ENCODE data around the gene NPAS3. TPM values are rescaled to one million over a fixed set of nuclear protein-coding genes. Genes with fewer than 3 reads are reported as not detected.

NPAS3 gene
- total and polyA plus RNA-seq, 4 donors = 0.07 to 0.09 (median 0.08) TPM; not detected in 1

DNA sequence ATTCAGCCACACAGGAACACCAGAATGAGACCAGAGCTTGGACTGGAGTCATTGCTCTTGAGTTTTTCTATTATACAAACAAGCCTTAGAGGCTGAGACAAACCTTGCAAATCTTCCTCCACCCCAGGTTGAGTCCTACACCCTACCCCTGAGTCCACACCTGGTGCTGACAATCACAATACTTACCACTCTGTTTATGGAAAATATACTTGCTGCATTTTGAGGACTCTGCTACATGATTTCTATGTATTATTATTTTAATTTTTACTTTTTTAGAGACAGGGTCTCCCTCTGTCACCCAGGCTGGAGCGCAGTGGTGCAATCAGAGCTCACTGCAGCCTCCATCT lies 910.7 kb downstream of the NPAS3 start:
- Histone ChIP-seq H3K9me3 (ENCODE audit: control insufficient read depth in 4 of 4, low read length in 3 of 4) (no peaks in the 10 kb centered on the region), H3K4me1 (ENCODE audit: control insufficient read depth in 4 of 4, insufficient read depth in 4 of 4, low read length in 3 of 4) (no peaks in the 10 kb centered on the region), H3K36me3 (ENCODE audit: control insufficient read depth in 4 of 4, insufficient read depth in 3 of 4, low read depth in 1 of 4, low read length in 3 of 4) (no peaks in the 10 kb centered on the region), H3K27me3 (ENCODE audit: control insufficient read depth in 4 of 4, insufficient read depth in 4 of 4, low read length in 3 of 4) (peaks cover 0 to 4% (median 0%) of the 10 kb centered on the region in 4 donors), H3K27ac (ENCODE audit: low read depth in 1 of 2, low read length in 2 of 2) (no peak overlapping the region), H3K4me3 (ENCODE audit: low read depth in 1 of 3, low read length in 3 of 3) (no peak overlapping the region), H3K9ac (ENCODE audit: low read depth in 1 of 2, low read length in 2 of 2) (no peak overlapping the region)
- DNase-seq (ENCODE audit: low spot score) = no peak
- TF ChIP-seq HNF4G (IDR thresholded peaks at IDR 0.05) (no peak), HNF4A (conservative IDR thresholded peaks at IDR 0.05) (no peak), FOXA2 (IDR thresholded peaks at IDR 0.05) (no peak), JUND (IDR thresholded peaks at IDR 0.05) (no peak), SP1 (IDR thresholded peaks at IDR 0.05) (no peak)
- TF ChIP-seq, protein P1, sequence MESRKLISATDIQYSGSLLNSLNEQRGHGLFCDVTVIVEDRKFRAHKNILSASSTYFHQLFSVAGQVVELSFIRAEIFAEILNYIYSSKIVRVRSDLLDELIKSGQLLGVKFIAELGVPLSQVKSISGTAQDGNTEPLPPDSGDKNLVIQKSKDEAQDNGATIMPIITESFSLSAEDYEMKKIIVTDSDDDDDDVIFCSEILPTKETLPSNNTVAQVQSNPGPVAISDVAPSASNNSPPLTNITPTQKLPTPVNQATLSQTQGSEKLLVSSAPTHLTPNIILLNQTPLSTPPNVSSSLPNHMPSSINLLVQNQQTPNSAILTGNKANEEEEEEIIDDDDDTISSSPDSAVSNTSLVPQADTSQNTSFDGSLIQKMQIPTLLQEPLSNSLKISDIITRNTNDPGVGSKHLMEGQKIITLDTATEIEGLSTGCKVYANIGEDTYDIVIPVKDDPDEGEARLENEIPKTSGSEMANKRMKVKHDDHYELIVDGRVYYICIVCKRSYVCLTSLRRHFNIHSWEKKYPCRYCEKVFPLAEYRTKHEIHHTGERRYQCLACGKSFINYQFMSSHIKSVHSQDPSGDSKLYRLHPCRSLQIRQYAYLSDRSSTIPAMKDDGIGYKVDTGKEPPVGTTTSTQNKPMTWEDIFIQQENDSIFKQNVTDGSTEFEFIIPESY (IDR thresholded peaks at IDR 0.05) = no peak
- WGBS = 93% methylated on average over 1 of the region's 1 CpG

DNA sequence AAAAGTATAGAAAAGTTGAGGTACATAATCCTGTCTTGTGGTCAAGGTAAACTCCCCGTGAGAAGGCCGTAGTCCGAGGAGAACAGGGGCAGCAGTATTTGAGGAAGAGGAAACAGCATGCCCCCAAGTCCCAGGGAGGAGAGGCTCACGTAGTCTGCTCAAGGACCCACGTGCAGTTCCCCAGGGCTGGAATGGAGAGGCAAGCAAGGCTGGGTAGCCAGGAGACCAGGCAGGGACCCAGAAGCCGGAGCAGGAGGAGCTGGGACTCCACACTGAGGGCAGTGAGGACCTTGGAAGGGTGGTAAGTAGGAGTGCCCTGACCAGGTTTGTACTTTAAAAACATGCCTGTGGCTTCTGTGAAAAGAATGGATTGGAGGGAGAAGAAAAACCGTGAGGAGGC lies 912.1 kb downstream of the NPAS3 start:
- Histone ChIP-seq H3K9me3 (ENCODE audit: control insufficient read depth in 4 of 4, low read length in 3 of 4) (no peaks in the 10 kb centered on the region), H3K36me3 (ENCODE audit: control insufficient read depth in 4 of 4, insufficient read depth in 3 of 4, low read depth in 1 of 4, low read length in 3 of 4) (no peaks in the 10 kb centered on the region), H3K27me3 (ENCODE audit: control insufficient read depth in 4 of 4, insufficient read depth in 4 of 4, low read length in 3 of 4) (no peaks in the 10 kb centered on the region), H3K4me1 (ENCODE audit: control insufficient read depth in 4 of 4, insufficient read depth in 4 of 4, low read length in 3 of 4) (no peaks in the 10 kb centered on the region), H3K4me3 (ENCODE audit: low read depth in 1 of 3, low read length in 3 of 3) (no peak overlapping the region), H3K27ac (ENCODE audit: low read depth in 1 of 2, low read length in 2 of 2) (no peak overlapping the region), H3K9ac (ENCODE audit: low read depth in 1 of 2, low read length in 2 of 2) (no peak overlapping the region)
- TF ChIP-seq, protein P2, sequence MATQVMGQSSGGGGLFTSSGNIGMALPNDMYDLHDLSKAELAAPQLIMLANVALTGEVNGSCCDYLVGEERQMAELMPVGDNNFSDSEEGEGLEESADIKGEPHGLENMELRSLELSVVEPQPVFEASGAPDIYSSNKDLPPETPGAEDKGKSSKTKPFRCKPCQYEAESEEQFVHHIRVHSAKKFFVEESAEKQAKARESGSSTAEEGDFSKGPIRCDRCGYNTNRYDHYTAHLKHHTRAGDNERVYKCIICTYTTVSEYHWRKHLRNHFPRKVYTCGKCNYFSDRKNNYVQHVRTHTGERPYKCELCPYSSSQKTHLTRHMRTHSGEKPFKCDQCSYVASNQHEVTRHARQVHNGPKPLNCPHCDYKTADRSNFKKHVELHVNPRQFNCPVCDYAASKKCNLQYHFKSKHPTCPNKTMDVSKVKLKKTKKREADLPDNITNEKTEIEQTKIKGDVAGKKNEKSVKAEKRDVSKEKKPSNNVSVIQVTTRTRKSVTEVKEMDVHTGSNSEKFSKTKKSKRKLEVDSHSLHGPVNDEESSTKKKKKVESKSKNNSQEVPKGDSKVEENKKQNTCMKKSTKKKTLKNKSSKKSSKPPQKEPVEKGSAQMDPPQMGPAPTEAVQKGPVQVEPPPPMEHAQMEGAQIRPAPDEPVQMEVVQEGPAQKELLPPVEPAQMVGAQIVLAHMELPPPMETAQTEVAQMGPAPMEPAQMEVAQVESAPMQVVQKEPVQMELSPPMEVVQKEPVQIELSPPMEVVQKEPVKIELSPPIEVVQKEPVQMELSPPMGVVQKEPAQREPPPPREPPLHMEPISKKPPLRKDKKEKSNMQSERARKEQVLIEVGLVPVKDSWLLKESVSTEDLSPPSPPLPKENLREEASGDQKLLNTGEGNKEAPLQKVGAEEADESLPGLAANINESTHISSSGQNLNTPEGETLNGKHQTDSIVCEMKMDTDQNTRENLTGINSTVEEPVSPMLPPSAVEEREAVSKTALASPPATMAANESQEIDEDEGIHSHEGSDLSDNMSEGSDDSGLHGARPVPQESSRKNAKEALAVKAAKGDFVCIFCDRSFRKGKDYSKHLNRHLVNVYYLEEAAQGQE (IDR thresholded peaks at IDR 0.05) = no peak
- no peak for TF ChIP-seq GABPA (IDR thresholded peaks at IDR 0.05 in 1 of 2, conservative IDR thresholded peaks at IDR 0.05 in 1 of 2)
- no peak for TF ChIP-seq RAD21 (IDR thresholded peaks at IDR 0.05)
- TF ChIP-seq, protein P1 (IDR thresholded peaks at IDR 0.05) = no peak
- no peak for TF ChIP-seq EGR1 (IDR thresholded peaks at IDR 0.05; ENCODE audit: low read depth in 2 of 2)
- no peak for TF ChIP-seq NR2F2 (IDR thresholded peaks at IDR 0.05)
- no peak for TF ChIP-seq HNF4A (conservative IDR thresholded peaks at IDR 0.05)
- TF ChIP-seq, protein P3, sequence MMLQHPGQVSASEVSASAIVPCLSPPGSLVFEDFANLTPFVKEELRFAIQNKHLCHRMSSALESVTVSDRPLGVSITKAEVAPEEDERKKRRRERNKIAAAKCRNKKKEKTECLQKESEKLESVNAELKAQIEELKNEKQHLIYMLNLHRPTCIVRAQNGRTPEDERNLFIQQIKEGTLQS (IDR thresholded peaks at IDR 0.05) = no peak
- TF ChIP-seq FOXA2 (IDR thresholded peaks at IDR 0.05) = no peak
- no peak for TF ChIP-seq SP1 (IDR thresholded peaks at IDR 0.05)
- TF ChIP-seq, protein P4, sequence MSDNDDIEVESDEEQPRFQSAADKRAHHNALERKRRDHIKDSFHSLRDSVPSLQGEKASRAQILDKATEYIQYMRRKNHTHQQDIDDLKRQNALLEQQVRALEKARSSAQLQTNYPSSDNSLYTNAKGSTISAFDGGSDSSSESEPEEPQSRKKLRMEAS (IDR thresholded peaks at IDR 0.05) = no peak
- no peak for TF ChIP-seq TAF1 (conservative IDR thresholded peaks at IDR 0.05)
- no peak for TF ChIP-seq RXRA (IDR thresholded peaks at IDR 0.05)
- TF ChIP-seq FOXA1 (IDR thresholded peaks at IDR 0.05) = no peak
- no peak for TF ChIP-seq JUND (IDR thresholded peaks at IDR 0.05)
- TF ChIP-seq HNF4G (IDR thresholded peaks at IDR 0.05) = no peak
- no peak for TF ChIP-seq YY1 (IDR thresholded peaks at IDR 0.05)
- TF ChIP-seq, protein P5, sequence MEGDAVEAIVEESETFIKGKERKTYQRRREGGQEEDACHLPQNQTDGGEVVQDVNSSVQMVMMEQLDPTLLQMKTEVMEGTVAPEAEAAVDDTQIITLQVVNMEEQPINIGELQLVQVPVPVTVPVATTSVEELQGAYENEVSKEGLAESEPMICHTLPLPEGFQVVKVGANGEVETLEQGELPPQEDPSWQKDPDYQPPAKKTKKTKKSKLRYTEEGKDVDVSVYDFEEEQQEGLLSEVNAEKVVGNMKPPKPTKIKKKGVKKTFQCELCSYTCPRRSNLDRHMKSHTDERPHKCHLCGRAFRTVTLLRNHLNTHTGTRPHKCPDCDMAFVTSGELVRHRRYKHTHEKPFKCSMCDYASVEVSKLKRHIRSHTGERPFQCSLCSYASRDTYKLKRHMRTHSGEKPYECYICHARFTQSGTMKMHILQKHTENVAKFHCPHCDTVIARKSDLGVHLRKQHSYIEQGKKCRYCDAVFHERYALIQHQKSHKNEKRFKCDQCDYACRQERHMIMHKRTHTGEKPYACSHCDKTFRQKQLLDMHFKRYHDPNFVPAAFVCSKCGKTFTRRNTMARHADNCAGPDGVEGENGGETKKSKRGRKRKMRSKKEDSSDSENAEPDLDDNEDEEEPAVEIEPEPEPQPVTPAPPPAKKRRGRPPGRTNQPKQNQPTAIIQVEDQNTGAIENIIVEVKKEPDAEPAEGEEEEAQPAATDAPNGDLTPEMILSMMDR (IDR thresholded peaks at IDR 0.05; ENCODE audit: low read depth, low read length, missing input control) = no peak
- no peak for DNase-seq (ENCODE audit: low spot score)
- 76% methylated on average over 7 of the region's 7 CpGs for WGBS

Measured in liver (tissue), 9 donors.